GM21423 (cell line): ENCODE measurements around the gene FHOD3.

ENCODE experiments used
- ATAC-seq: cut with Tn5 transposase; IDR thresholded peaks from one replicate; pipeline ENCODE4 v1.9.1; 2021; ENCODE audit warnings: mild to moderate bottlenecking, moderate library complexity; ENCODE audit not compliant: unreplicated experiment

The FHOD3 gene

DNA sequence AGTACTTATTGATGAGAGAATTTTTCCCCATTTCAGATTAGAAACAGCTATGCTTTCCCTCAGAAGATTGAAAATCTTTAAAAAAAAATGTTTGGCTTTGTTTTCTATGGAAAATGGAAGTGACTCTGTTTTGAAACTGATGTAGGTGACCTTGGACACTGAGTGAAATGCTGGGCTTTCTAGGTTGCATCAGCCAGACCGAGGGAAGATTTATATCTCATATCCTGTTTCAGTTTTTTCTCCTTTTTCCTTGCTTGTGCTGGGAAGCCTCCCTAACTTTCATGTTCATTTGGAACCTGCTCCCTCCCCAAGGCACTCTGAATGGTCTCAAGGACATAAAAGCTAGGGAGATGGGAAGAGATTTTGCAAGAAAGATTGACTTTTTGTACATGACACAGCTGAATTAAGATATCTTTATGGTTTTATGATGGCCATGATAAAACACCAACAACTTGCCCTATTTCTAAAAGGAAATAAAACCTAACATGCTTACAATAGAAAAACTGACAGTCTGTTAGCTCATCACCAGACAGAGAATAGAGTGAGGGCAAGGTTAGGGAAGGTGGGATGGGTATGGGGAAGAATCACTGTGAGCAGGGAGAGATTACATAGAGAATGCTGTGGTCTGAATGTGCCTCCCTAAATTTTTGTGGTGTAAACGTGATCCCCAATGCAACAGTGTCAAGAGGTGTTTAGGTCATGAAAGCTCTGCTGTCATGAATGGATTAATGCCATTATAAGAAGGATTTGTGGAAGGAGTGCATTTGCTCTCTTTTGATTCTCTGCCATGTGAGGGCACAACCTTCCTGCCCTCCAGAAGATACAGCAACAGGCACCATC, 281.6 kb downstream of the FHOD3 start:
- no peak for ATAC-seq

DNA sequence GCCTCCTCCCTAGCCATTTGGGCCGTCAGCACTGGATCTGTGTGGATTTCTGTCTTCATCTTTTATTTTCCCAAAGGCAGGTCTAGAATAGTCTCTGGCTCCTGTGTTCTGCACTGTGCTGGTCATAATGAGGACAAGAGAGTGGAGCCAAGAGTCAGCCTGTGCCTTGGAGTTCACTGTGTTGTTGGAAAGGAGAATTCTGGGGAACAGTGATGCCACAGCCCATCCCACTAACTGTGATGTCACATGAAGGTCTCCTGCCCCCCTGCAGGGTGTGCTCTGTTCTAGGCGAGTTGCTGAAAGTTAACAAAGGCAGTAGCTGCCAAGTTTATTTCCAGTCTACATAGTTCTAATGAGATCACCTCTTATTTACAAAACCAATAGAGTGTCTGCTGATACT, 282.8 kb downstream of the FHOD3 start:
- ATAC-seq: no peak

- ATAC-seq: no peak
Measured at GRCh38 chr18:36580874-36581750, 283.6 kb downstream of the FHOD3 start.

DNA sequence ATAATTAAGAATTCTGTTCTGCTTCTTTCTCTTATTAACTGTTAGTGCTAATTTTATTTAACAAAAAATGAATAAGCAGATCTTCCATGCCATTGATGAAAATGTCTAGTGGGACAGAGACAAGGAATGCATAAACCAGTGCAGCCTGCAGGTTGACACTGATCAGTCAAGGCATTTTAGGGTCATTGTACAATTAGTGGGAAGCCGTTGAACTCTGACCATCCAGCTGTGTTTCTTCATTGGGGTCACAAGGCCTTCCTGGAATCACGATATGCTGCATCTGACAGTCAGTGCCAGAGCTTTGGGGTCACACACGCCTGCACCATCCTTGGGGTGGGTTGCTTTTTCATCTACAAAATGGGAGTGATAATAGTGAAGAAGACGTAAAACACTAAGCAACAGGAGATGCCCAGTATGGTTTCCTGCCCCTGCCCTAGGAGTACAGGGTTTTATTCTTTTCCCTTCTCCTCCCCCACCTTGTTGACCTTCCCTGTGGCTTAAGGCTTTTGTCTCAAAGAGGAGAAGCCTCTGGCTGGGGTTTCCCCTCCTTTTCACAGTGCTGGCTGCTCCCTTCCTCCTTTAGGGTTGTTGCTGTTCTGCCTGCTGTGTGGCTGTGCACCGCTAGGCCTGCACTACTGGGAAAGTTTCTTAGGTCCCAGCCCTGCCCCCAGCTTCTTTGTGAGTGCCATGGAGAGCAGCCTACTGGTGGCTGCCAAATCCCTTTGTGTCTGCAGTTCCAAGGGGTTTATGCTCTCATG, 285.7 kb downstream of the FHOD3 start:
- no peak for ATAC-seq

- no peak for ATAC-seq
Measured at GRCh38 chr18:36589857-36590543, 292.5 kb downstream of the FHOD3 start.

- no peak for ATAC-seq
Measured at GRCh38 chr18:36590621-36591580, 293.4 kb downstream of the FHOD3 start.

DNA sequence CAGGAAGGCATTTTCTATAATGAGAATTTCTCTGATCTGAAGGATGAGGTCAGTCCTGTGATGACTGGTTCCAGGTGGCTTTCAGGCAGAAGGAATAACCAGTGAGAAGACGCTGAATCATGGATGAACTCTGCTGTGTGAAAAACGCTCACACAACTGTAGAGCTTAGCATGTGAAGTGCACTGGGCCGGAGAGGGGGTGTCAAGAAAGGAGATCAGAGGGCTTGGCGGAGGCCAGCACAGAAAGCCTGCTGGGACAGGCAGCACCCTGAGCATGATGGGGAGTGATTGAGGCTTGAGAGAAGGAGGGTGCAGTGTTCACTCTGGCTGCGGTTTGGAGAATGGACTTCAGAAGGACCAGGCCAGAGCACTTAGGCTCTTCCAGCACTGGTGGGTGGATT, 294.8 kb downstream of the FHOD3 start:
- ATAC-seq: no peak

- ATAC-seq: no peak
Measured at GRCh38 chr18:36593001-36593400, 295.5 kb downstream of the FHOD3 start.

GRCh38 chr18:36593641-36594040, 296.1 kb downstream of the FHOD3 start:
- ATAC-seq: no peak

GRCh38 chr18:36594621-36595020, 297.1 kb downstream of the FHOD3 start:
- ATAC-seq: no peak

DNA sequence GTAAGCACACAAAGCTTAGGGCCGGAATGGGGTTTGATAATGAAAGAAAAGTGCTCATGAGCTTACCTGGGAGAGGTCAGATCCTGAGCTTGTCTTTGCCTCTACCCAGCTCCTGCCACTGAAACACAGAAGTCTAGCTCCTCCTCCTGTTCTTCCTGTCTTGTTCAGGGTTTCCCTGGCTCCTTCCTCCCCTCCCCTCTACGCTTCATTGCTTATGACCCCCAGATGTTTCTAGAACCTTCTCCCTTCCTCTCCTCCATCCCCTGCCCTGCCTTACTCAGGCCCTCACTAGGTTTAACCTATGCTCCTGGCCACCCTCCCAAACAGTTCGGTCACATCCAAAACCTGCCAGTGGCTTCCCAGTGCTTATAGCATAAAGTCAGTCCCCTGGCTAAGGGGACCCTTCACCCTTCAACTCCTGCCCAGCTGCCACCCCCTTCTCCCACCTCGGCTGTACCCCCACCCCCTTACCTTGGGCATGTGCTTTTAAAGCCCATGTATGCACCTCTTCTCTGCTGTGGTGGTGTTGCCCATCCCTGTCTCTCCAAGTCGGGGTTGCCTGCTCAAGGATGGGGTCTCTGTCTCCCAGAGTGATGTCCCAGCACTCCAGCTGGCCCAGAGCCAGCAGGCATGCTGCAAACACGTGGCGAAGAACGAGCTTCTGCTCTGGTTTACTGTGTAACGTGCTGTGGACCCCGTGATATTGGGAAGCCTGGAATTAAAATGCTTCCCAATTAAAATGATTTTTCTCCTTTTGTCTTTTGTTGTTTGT, 297.7 kb downstream of the FHOD3 start:
- ATAC-seq: no peak

DNA sequence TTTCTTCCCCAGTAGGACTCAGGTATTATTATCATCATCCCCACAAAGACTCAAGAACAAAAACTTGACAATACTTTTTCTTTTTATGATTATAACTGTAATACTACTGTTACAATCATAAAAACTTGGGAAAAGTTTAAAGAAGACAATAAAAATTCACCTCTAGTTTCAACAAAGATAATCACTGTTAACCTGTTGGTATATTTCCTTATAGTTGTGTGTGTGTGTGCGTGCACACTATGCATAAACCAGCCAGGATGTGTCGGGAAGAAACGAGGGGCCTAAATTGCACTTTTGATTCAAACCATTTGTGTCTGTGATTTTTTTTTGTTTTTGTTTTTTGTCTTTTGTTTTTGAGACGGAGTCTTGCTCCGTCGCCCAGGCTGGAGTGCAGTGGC, 298.3 kb downstream of the FHOD3 start:
- no peak for ATAC-seq

GRCh38 chr18:36597636-36598035, 300.1 kb downstream of the FHOD3 start:
- ATAC-seq: no peak

DNA sequence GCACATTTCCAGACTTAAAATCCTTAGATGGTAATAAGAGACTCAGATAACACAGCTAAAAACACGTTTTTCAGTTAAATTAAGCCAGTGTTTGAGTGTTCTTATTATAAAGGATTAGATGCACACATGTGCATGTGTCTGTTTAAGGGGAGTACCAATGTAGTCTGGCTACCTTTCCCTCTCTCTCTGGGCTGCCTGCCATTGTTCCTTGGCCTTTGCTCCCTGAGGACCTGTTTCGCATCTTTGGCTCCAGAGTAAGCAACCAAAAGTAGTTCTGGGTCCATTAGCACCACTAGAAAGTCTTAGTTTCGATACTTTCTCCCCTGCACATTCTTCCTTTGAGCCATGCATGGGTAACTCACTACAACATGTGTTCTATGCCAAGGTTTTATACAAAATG, 303.0 kb downstream of the FHOD3 start:
- no peak for ATAC-seq

DNA sequence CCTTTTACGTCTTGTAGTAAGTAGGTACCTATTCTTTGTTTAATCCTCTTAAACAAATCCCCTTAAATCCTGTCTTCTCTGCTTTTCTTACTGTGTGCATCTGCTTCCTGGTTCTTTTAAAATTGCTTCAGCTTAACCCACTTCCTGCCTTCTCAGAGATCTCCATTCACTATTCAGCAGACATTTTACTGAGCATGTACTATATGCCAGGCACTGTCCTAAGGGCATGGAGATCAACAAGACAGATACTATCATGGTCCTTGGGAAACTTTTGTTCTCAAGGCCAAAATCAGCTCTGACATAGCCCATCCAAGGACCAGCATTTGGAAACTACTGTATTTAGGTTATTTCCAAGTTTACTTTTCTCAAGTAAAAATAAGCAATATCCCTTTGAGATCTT, 303.8 kb downstream of the FHOD3 start:
- no peak for ATAC-seq

DNA sequence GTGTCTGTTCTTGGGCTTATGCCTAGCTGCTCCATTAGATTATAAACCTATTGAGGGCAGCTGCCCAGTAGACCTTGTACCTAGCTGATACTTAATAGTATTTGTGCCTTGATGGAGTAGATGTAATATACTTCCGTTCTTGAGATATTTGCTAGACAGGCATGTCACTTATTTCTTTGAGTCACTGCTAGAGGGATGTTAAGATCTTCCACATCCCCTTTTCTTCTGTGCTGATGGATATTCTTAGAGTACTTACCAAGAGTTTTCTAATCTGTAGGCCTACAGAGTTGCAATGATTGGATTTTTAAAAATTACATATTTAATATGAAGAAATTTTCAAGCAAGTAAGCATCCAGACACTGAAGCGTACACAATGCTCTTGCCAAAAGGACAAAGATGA, 304.6 kb downstream of the FHOD3 start:
- no peak for ATAC-seq

DNA sequence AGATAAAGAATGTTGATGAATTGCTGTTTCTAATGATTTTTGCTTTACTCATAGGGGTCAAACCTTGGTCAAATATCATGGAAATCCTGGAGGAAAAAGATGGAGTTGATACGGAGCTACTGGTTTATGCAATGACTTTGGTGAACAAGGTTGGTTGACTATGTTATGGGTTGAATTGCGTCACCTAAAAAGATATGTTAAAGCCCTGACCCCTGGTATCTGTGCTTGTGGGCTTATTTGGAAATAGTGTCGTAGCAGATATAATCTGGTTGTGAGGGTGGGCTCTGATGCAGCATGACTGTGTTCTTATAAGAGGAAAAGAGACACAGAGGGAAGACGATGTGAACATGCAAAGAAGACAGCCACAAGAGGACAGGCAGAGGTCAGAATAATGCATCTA, 305.1 kb downstream of the FHOD3 start:
- ATAC-seq: no peak

DNA sequence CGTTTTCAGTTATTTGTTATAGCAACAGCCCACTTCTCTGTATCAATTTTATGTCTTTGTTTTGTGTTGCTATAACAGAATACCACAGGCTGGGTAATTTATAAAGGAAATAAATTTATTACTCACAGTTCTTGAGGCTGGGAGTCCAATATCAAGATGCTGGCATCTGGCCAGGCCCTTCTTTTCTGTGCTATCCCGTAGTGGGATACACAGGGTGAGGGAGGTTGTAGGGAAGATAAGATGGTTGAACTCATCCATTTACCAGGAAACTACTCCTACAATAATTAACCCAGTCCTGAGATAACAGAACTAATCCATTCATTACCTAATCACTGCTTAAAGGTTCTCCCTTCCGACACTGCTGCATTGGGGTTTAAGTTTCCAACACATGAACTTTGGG, 310.6 kb downstream of the FHOD3 start:
- ATAC-seq: no peak

DNA sequence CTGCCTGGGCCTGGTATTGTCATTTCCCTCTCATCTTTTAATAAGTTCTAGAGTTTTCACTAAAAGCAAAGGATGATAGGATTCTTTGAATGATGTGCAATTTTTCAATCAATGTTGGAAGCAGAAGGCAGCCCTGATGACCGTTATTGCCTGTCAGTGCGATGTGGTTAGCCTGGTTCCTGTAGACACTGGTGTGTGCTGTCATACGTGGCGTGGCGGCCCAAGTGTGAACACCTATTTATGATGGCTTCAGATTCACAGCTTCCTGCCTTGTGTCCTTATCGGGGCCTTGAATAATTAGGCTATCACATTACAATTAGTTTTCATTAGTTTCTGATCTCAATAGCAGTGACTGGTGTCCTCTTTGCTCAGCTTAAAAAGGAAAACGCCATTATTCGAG, 312.7 kb downstream of the FHOD3 start:
- no peak for ATAC-seq
